GM12864 (cell line): ENCODE results near the gene CREG2.

ENCODE experiments used
- DNase-seq: peaks from one replicate; pipeline ENCODE4 v3.0.0-alpha.2; 2011; ENCODE audit warnings: low read depth
- H3K4me3 ChIP-seq: 2 replicates; pipeline ENCODE4 v1.5.1; 2011; ENCODE audit warnings: mild to moderate bottlenecking, low read depth, low read length, control low read depth
- CTCF ChIP-seq: IDR thresholded peaks from 2 replicates; pipeline ENCODE4 v1.5.1; 2011; ENCODE audit warnings: low read depth, mild to moderate bottlenecking, moderate library complexity, low read length, control low read depth, inconsistent platforms; ENCODE audit errors: missing control alignments

The CREG2 gene

GRCh38 chr2:101418460-101419095 is 31.3 kb upstream of the CREG2 start:
- TF ChIP-seq CTCF = no peak
- no peak for DNase-seq
- H3K4me3 ChIP-seq = no peak overlapping the region

GRCh38 chr2:101416609-101417008 is 29.3 kb upstream of the CREG2 start:
- TF ChIP-seq CTCF = no peak
- no peak for DNase-seq
- no peak overlapping the region for H3K4me3 ChIP-seq

- DNase-seq = no peak
- H3K4me3 ChIP-seq = no peak overlapping the region
- TF ChIP-seq CTCF = no peak
Observed at GRCh38 chr2:101415884-101416283, 28.6 kb upstream of the CREG2 start.

GRCh38 chr2:101415220-101415619 is 27.9 kb upstream of the CREG2 start:
- no peak for TF ChIP-seq CTCF
- no peak for DNase-seq
- H3K4me3 ChIP-seq = no peak overlapping the region

DNA sequence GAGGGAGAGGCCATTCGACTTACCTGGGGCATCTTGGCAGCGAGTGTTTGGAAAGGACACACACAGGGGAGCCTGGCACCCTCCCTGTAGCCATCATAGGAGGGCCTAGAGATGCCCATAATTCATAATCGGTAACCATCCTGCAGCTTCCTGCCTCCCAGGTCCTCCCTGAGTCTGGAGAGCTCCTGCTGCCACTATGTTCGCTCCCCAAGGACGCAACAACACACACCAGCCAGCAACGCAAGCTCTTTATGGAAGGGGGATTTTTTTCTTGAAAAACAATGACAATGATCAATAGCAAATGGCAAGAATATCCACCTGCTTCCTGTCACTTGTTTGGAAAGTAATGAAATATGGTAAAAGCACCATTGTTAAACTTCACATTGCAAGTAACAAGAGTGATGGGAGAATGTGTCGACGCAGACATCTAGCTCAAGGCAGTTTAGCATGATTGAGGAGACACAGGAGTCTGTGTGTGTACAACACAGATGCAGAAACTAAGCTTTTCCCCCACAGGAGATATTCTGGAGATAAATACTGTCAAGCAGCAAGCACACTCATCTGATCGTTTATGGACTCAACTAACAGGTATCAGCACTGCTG is 24.9 kb upstream of the CREG2 start:
- no peak for DNase-seq
- TF ChIP-seq CTCF = no peak
- H3K4me3 ChIP-seq = no peak overlapping the region

DNA sequence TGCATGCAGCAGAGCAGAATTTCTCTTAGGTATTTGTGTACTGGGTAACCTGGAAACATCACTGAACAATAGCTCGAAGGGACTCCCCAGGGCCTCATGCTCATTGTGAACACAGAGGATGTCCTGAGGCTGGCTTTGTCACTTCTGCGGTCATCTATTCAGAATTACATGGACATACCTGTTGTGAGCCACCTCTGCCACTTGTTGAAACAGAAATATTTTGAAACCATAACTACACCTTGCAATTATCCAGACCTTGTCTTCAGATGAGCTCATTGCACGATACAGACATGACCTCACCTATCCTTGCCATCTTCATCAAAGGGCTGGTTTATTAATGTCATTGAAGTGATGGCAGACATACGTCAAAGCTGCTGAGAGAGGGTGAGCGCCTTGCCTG is 23.4 kb upstream of the CREG2 start:
- no peak overlapping the region for H3K4me3 ChIP-seq
- no peak for TF ChIP-seq CTCF
- no peak for DNase-seq

GRCh38 chr2:101410114-101410513 is 22.8 kb upstream of the CREG2 start:
- H3K4me3 ChIP-seq = no peak overlapping the region
- TF ChIP-seq CTCF = no peak
- DNase-seq = no peak
